K562 (cell line): ENCODE data around the gene OPRL1. TPM values are rescaled to one million over a fixed set of nuclear protein-coding genes. Genes with fewer than 3 reads are reported as not detected.

Source experiments
- ATAC-seq: fragments of 200-7000 bp; cut with Tn5 transposase; 3 replicates; pipeline ENCODE4 v1.9.1; 2020; ENCODE audit warnings: moderate library complexity
- BruUV-seq: library from RNA; stranded (reverse); fragments of 400-500 nt; replicated peaks from 2 replicates; lab custom pipeline; 2021; lab: Mats Ljungman, UMichigan
- CTCF ChIA-PET: fragments of 300-600 bp; formaldehyde crosslinking; extraction: SDS; loops from one replicate; lab custom pipeline; 2021; ENCODE audit warnings: low intra/inter-chr PET ratio; lab: Yijun Ruan, JAX
- POLR2A ChIA-PET: fragments of 300-600, 350-650 bp; sonication (Branson Sonifier 250); formaldehyde crosslinking; extraction: SDS; loops from one replicate; lab custom pipeline; 2021; ENCODE audit warnings: antibody characterized with exemption, inconsistent platforms; lab: Yijun Ruan, JAX
- DNase-seq, 4 experiments: peaks; one replicate each; pipeline versions ENCODE4 v3.0.0 to v3.0.0-alpha.2; 2011 to 2018; ENCODE audit warnings: low spot score in 3 of 4, mixed read lengths in 3 of 4; ENCODE audit errors: extremely low read depth in 1 of 4
- FAIRE-seq: peaks from 2 replicates; lab custom pipeline; 2011; peaks lifted over from hg19 to GRCh38; lab: Jason Lieb, UNC
- H2AFZ ChIP-seq: 2 replicates; pipeline ENCODE4 v1.6.0; 2011; ENCODE audit warnings: low read depth, low read length, control low read depth, inconsistent platforms
- H3K27ac ChIP-seq: fragments of 200-600 bp; 3 replicates; pipeline ENCODE4 v1.8.0; 2011; ENCODE audit warnings: low read depth, mild to moderate bottlenecking, control low read depth, inconsistent platforms, low read length, moderate library complexity, mixed read lengths; ENCODE audit errors: extremely low read depth
- H3K27me3 ChIP-seq, 2 experiments: fragments of 300-600 bp in 1 of 2; 2 replicates in 1 of 2; 3 replicates in 1 of 2; pipeline versions ENCODE4 v1.6.0 to v1.8.0; 2011; ENCODE audit warnings: inconsistent platforms in 2 of 2, low read length in 2 of 2, mild to moderate bottlenecking in 1 of 2, mixed read lengths in 1 of 2, moderate library complexity in 1 of 2; ENCODE audit not compliant: control insufficient read depth in 2 of 2, insufficient read depth in 2 of 2
- H3K36me3 ChIP-seq: fragments of 300-600 bp; 3 replicates; pipeline ENCODE4 v1.8.0; 2011; ENCODE audit warnings: mild to moderate bottlenecking, low read length, inconsistent platforms; ENCODE audit not compliant: control insufficient read depth, insufficient read depth
- H3K4me1 ChIP-seq, 2 experiments: fragments of 200-600 bp in 1 of 2; replicated peaks in 1 of 2; 2 replicates in 1 of 2; 3 replicates in 1 of 2; pipeline versions ENCODE4 v1.5.1 to v1.8.0; 2011; ENCODE audit warnings: inconsistent platforms in 2 of 2, low read length in 2 of 2, mild to moderate bottlenecking in 1 of 2, mixed read lengths in 1 of 2, moderate library complexity in 1 of 2; ENCODE audit not compliant: control insufficient read depth in 2 of 2, insufficient read depth in 2 of 2
- H3K4me2 ChIP-seq: 2 replicates; pipeline ENCODE4 v1.6.1; 2011; ENCODE audit warnings: low read length, control low read depth, inconsistent platforms, mixed read lengths; ENCODE audit not compliant: insufficient read depth
- H3K4me3 ChIP-seq: fragments of 200-600 bp; sonication (generic), shearing (Covaris generic); 2 replicates; pipeline ENCODE4 v1.5.1; 2016; ENCODE audit warnings: control low read depth, inconsistent platforms
- H3K79me2 ChIP-seq: fragments of 200-600 bp; 3 replicates; pipeline ENCODE4 v1.8.0; 2011; ENCODE audit warnings: low read length, inconsistent platforms; ENCODE audit not compliant: control insufficient read depth, insufficient read depth
- H3K9ac ChIP-seq, 2 experiments: 2 replicates each; pipeline versions ENCODE4 v1.6.0 to v1.6.1; 2011; ENCODE audit warnings: low read depth in 2 of 2, low read length in 2 of 2, control low read depth in 1 of 2, inconsistent platforms in 1 of 2, mild to moderate bottlenecking in 1 of 2, mixed read lengths in 1 of 2; ENCODE audit not compliant: insufficient read depth in 1 of 2
- H3K9me1 ChIP-seq: one replicate; pipeline ENCODE4 v1.6.0; 2011; ENCODE audit warnings: inconsistent platforms, mild to moderate bottlenecking, low read length, moderate library complexity; ENCODE audit not compliant: control insufficient read depth, insufficient read depth
- H3K9me3 ChIP-seq: replicated peaks from 2 replicates; pipeline ENCODE4 v1.5.1; 2011; ENCODE audit warnings: low read depth, low read length, inconsistent platforms; ENCODE audit not compliant: control insufficient read depth, insufficient read depth
- H4K20me1 ChIP-seq: replicated peaks from 2 replicates; pipeline ENCODE4 v1.6.1; 2011; ENCODE audit warnings: low read length, inconsistent platforms, mixed read lengths; ENCODE audit not compliant: control insufficient read depth, insufficient read depth
- DPF2 ChIP-seq: fragments of 450-650 bp; IDR thresholded peaks from 2 replicates; pipeline ENCODE4 v1.6.1; 2016
- E2F6 ChIP-seq, 2 experiments: IDR thresholded peaks; 2 replicates each; pipeline ENCODE4 v1.6.1; 2011; ENCODE audit warnings: borderline replicate concordance in 1 of 2, control low read depth in 1 of 2, low read depth in 1 of 2, low read length in 1 of 2, mild to moderate bottlenecking in 1 of 2, mixed read lengths in 1 of 2, moderate library complexity in 1 of 2; ENCODE audit not compliant: insufficient read depth in 1 of 2, insufficient read length in 1 of 2, poor library complexity in 1 of 2, severe bottlenecking in 1 of 2; ENCODE audit errors: extremely low read depth in 1 of 2
- GABPA ChIP-seq: fragments of 200-800 bp; sonication (Bioruptor generic); conservative IDR thresholded peaks from 2 replicates; pipeline ENCODE4 v1.6.1; 2016; ENCODE audit warnings: low read depth, missing genetic modification characterization, missing compliant biosample characterization
- NEUROD1 ChIP-seq: fragments of 150-350 bp; IDR thresholded peaks from 2 replicates; pipeline ENCODE4 v1.6.1; 2014; ENCODE audit warnings: borderline replicate concordance, low read length, low read depth; ENCODE audit not compliant: partially characterized antibody
- NFIX ChIP-seq: fragments of 250-450 bp; sonication (Bioruptor Pico); IDR thresholded peaks from 2 replicates; pipeline ENCODE4 v1.4.0; 2020; ENCODE audit warnings: low read depth, mild to moderate bottlenecking, moderate library complexity
- NRF1 ChIP-seq, 2 experiments: fragments of 450-650 bp; IDR thresholded peaks in 1 of 2; conservative IDR thresholded peaks in 1 of 2; 2 replicates each; pipeline ENCODE4 v1.6.1; 2014; ENCODE audit warnings: mild to moderate bottlenecking in 2 of 2
- SLC30A9 ChIP-seq: fragments of 250-450 bp; sonication (Bioruptor Pico); IDR thresholded peaks from 2 replicates; pipeline ENCODE4 v1.8.0; 2022; ENCODE audit warnings: mild to moderate bottlenecking, moderate library complexity
- SRSF3 ChIP-seq: fragments of 200-400 bp; formaldehyde crosslinking; IDR thresholded peaks from 2 replicates; pipeline ENCODE4 v1.6.1; 2016; ENCODE audit warnings: mild to moderate bottlenecking, low read length, moderate library complexity; ENCODE audit not compliant: insufficient read depth
- YBX1 ChIP-seq: fragments of 450-650 bp; IDR thresholded peaks from 2 replicates; pipeline ENCODE4 v1.7.1; 2016; ENCODE audit warnings: mild to moderate bottlenecking
- YY1 ChIP-seq, 3 experiments: IDR thresholded peaks; 2 replicates each; pipeline ENCODE4 v1.6.1; 2011; ENCODE audit warnings: low read length in 2 of 3, mild to moderate bottlenecking in 2 of 3, moderate library complexity in 2 of 3, borderline replicate concordance in 1 of 3, control low read depth in 1 of 3, low read depth in 1 of 3; ENCODE audit not compliant: insufficient read depth in 3 of 3, insufficient replicate concordance in 2 of 3, control insufficient read depth in 1 of 3, insufficient read length in 1 of 3; ENCODE audit errors: extremely low read depth in 1 of 3
- ZBTB7A ChIP-seq: IDR thresholded peaks from 2 replicates; pipeline ENCODE4 v1.6.1; 2011; ENCODE audit warnings: low read depth, mild to moderate bottlenecking, low read length, moderate library complexity, borderline replicate concordance; ENCODE audit not compliant: control insufficient read depth
- ZNF274 ChIP-seq: IDR thresholded peaks from 2 replicates; pipeline ENCODE4 v1.6.1; 2011; ENCODE audit warnings: low read depth, mild to moderate bottlenecking, low read length, moderate library complexity, borderline replicate concordance
- ZNF395 ChIP-seq: fragments of 200-800 bp; sonication (Bioruptor generic); IDR thresholded peaks from 2 replicates; pipeline ENCODE4 v1.6.1; 2017; ENCODE audit warnings: missing genetic modification characterization, missing compliant biosample characterization
- ZNF707 ChIP-seq: fragments of 250-450 bp; sonication (Bioruptor Pico); conservative IDR thresholded peaks from 2 replicates; pipeline ENCODE4 v1.8.0; 2022; ENCODE audit warnings: inconsistent platforms, mild to moderate bottlenecking, moderate library complexity
- ZNF785 ChIP-seq: fragments of 250-450 bp; sonication (Bioruptor Pico); IDR thresholded peaks from 2 replicates; pipeline ENCODE4 v1.4.0; 2020; ENCODE audit warnings: mild to moderate bottlenecking
- WGBS: fragments of 100-300 bp; shearing (Covaris generic); methylation state at CpG from one replicate; pipeline ENCODE4 v1.1.6; 2016; ENCODE audit warnings: low coverage, mixed read lengths; ENCODE audit not compliant: insufficient coverage; ENCODE audit errors: missing lambda C conversion rate; 5-methylcytosine and 5-hydroxymethylcytosine counted together
- in situ Hi-C: fragments of 300-500 bp; cut with MboI; formaldehyde crosslinking; loops from 4 replicates; pipeline ENCODE4 v1.15.0; 2018; ENCODE audit warnings: inconsistent platforms, mixed read lengths
- intact Hi-C: fragments of 100-400 bp; cut with micrococcal nuclease; formaldehyde crosslinking; loops from 2 replicates; pipeline ENCODE4 v1.14.2; 2022
- polyA plus RNA-seq, 8 experiments: library from polyadenylated mRNA; depleted of rRNA in 4 of 8; stranded (reverse) in 5 of 8; unstranded in 3 of 8; fragments of >200 nt; fragmentation: Nextera tagmentation in 2 of 8; fragmentation: Illumina TruSeq in 1 of 8; extraction: Ambion mirVana in 2 of 8; extraction: Trizol in 1 of 8; gene quantifications; 2 replicates each; pipeline versions ENCODE4 v1.2.1 to v1.2.3, GENCODE V29; 2011 to 2014; ENCODE audit warnings: inconsistent platforms in 1 of 8, missing spikeins in 1 of 8
- total RNA-seq, 7 experiments: library from RNA; depleted of rRNA in 6 of 7; stranded (reverse); fragments of >200 nt in 6 of 7; fragmentation: Illumina TruSeq in 2 of 7; extraction: Trizol in 2 of 7; gene quantifications; 2 replicates each; pipeline versions ENCODE4 v1.2.1 to v1.2.3, GENCODE V29; 2011 to 2021; ENCODE audit warnings: low replicate concordance in 1 of 7
- TF ChIP-seq, protein P1 (sequence below): sonication (generic); formaldehyde crosslinking; IDR thresholded peaks from 2 replicates; pipeline ENCODE4 v1.8.0; 2022; ENCODE audit warnings: mild to moderate bottlenecking, missing genetic modification reagents

OPRL1 gene
- total and polyA plus RNA-seq, 9 of the 15 experiments (the other 6 are each of a cell fraction or from before 2014, with no cell fraction given), result 0.06 to 0.33 (median 0.11) TPM; not detected in 2

- H3K27me3 ChIP-seq, result peaks cover 6 to 37% of the 10 kb centered on the region in 2 experiments; a peak in 4 of 5 replicates
- peaks cover 4 to 62% of the 10 kb centered on the region in 2 experiments; a peak in 4 of 5 replicates for H3K4me1 ChIP-seq
- peaks cover 1% of the 10 kb centered on the region; the same call in 2 of the 3 replicates for H3K79me2 ChIP-seq
- peak within 1 kb of the TSS; percentile 84 for H2AFZ ChIP-seq
- H3K9ac ChIP-seq, result peak within 1 kb of the TSS in 1 of 2 experiments; percentile 90; a peak in 3 of 4 replicates
- ATAC-seq, result no peak; the same call in 2 of the 3 replicates
- intact Hi-C loops (loop anchor here (1.0 kb wide), 1 partner anchor 36 kb away; no protein-coding TSS in a partner anchor), in situ Hi-C loops (no loop called here)
- DNase-seq, result no peak
- ChIA-PET CTCF (interaction anchor here (2.4 kb wide), 1 partner anchor 36 kb away, joined by 14 read pairs; no protein-coding TSS in a partner anchor), POLR2A (interaction anchor here (0.5 to 1.4 kb wide), 5 partner anchors 11 to 559 kb away, joined by 3 read pairs; no protein-coding TSS in a partner anchor)
- no peak within 1 kb of the TSS for H3K27ac ChIP-seq
- peak within 1 kb of the TSS; percentile 44 for H3K4me3 ChIP-seq
- peaks cover 2% of the 10 kb centered on the region; the same call in 1 of the 2 replicates for H3K9me3 ChIP-seq
- H3K4me2 ChIP-seq, result peak within 1 kb of the TSS; percentile 71
- H3K9me1 ChIP-seq, result no peaks in the 10 kb centered on the region
- 13% methylated on average over 62 of the region's 86 CpGs for WGBS
- no TSS peak for BruUV-seq
- FAIRE-seq, result no peak
- no peaks in the 10 kb centered on the region for H3K36me3 ChIP-seq
- no peaks in the 10 kb centered on the region; the same call in 1 of the 2 replicates for H4K20me1 ChIP-seq
- no peak for TF ChIP-seq YBX1
- no peak for TF ChIP-seq SRSF3
- no peak for TF ChIP-seq ZNF274
- no peak for TF ChIP-seq GABPA (tag)
- peak; percentile 59; the same call in 1 of the 2 replicates for TF ChIP-seq ZBTB7A
- TF ChIP-seq DPF2, result no peak
- TF ChIP-seq NFIX (CRISPR knock-in tag), result no peak
- no peak for TF ChIP-seq ZNF785
- TF ChIP-seq, protein P1, sequence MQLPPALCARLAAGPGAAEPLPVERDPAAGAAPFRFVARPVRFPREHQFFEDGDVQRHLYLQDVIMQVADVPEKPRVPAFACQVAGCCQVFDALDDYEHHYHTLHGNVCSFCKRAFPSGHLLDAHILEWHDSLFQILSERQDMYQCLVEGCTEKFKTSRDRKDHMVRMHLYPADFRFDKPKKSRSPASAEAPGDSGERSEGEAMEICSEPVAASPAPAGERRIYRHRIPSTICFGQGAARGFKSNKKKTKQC, result no peak
- TF ChIP-seq NRF1 (conservative IDR thresholded peaks at IDR 0.05 in 1 of 2, IDR thresholded peaks at IDR 0.05 in 1 of 2), result peak; percentile 10 to 13; a peak in 1 of 4 replicates
- TF ChIP-seq E2F6 (IDR thresholded peaks at IDR 0.05; ENCODE audit: borderline replicate concordance in 1 of 2, extremely low read depth in 1 of 2, insufficient read depth in 1 of 2, insufficient read length in 1 of 2, low read depth in 1 of 2, low read length in 1 of 2, poor library complexity in 1 of 2, severe bottlenecking in 1 of 2), result peak in 1 of 2 experiments; percentile 42
- TF ChIP-seq NEUROD1, result no peak
- TF ChIP-seq YY1 (IDR thresholded peaks at IDR 0.05; ENCODE audit: borderline replicate concordance in 1 of 3, control insufficient read depth in 1 of 3, extremely low read depth in 1 of 3, insufficient read depth in 3 of 3, insufficient read length in 1 of 3, insufficient replicate concordance in 2 of 3, low read depth in 1 of 3, low read length in 2 of 3), result peak in 1 of 3 experiments; percentile 34
- TF ChIP-seq ZNF395 (CRISPR knock-in tag), result 0 out of 2 replicates have a peak, but pooled peaks have one; percentile 34
- TF ChIP-seq ZNF707 (CRISPR knock-in tag), result no peak
- no peak for TF ChIP-seq SLC30A9 (CRISPR knock-in tag)
Observed at GRCh38 chr20:64083804-64084684, 4.2 kb downstream of the OPRL1 start, which contains the start of gene LKAAEAR1. TSS of gene LKAAEAR1 (minus strand) at chr20:64084398. CDS start at chr20:64084219, 179 bp downstream.
